Fibroblast of mammary gland (primary cell): ENCODE results near the gene LDLRAD4.

ENCODE experiments used
- DNase-seq: peaks from one replicate; pipeline ENCODE4 v3.0.0-alpha.2; 2010; ENCODE audit warnings: low read depth
- H3K4me3 ChIP-seq: 2 replicates; pipeline ENCODE4 v1.5.1; 2011; ENCODE audit warnings: low read depth, mild to moderate bottlenecking, low read length, moderate library complexity; ENCODE audit not compliant: control insufficient read depth
- TF ChIP-seq, protein P1 (sequence below): conservative IDR thresholded peaks from 2 replicates; pipeline ENCODE4 v1.5.1; 2011; ENCODE audit warnings: low read depth, low read length, inconsistent platforms; ENCODE audit not compliant: control insufficient read depth, insufficient read depth

Gene LDLRAD4

DNA sequence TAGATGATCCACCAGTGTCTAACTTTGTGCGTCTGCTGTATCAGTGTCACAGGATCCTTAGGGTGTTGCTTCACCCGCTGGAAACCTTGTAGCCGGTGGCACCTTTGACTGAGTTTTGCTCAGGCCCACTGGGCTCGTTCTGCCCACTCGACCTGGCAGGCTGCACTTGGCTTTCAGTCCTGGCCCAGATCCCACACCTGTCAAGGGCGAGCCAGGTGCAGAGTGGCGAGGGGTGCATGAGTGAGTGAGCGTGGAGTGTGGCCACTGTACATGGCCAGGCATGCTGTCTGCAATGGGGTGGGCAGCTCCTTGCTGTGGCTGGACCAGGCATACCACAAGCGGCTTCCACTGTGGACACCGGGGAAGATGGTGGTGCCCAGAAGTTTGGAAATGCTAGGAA is 328.8 kb downstream of the LDLRAD4 start:
- no peak overlapping the region for H3K4me3 ChIP-seq
- DNase-seq: no peak
- TF ChIP-seq, protein P1, sequence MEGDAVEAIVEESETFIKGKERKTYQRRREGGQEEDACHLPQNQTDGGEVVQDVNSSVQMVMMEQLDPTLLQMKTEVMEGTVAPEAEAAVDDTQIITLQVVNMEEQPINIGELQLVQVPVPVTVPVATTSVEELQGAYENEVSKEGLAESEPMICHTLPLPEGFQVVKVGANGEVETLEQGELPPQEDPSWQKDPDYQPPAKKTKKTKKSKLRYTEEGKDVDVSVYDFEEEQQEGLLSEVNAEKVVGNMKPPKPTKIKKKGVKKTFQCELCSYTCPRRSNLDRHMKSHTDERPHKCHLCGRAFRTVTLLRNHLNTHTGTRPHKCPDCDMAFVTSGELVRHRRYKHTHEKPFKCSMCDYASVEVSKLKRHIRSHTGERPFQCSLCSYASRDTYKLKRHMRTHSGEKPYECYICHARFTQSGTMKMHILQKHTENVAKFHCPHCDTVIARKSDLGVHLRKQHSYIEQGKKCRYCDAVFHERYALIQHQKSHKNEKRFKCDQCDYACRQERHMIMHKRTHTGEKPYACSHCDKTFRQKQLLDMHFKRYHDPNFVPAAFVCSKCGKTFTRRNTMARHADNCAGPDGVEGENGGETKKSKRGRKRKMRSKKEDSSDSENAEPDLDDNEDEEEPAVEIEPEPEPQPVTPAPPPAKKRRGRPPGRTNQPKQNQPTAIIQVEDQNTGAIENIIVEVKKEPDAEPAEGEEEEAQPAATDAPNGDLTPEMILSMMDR: no peak

DNA sequence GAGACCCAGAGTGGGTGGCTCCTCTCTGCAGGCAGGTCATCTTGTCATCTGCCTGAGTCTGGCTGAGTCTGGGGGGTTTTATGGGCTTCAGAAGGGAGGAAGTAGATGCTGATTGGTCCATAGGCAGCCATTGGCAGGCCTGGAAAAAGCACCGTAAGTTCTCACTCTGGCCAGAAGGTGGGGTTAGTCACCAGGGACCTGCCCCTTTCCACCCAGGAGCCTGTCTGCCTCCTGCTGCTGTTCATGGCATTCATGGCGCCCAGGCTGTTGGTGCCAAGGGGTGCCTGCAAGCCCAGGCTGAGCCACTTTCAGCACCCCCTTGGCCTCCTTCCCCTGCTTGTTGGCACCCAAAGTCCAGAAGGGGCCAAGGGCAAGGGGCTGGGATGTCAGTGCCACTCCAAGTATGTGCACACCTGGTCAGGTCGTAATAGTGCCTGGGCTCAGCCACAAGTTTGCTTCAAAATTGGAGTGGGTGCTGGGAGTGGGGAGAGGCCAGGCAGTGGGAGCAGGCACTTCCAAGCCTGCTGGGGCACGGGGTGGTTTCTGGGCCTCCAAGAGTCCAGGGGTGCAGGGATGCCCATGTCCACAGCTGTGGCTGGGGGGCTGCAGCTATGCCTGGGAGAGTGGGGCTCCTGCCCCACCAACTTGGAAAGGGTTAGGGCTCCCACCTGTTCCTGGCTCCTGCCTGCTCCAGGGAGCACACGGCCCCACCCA is 329.7 kb downstream of the LDLRAD4 start:
- DNase-seq: no peak
- TF ChIP-seq, protein P1: no peak
- no peak overlapping the region for H3K4me3 ChIP-seq

DNA sequence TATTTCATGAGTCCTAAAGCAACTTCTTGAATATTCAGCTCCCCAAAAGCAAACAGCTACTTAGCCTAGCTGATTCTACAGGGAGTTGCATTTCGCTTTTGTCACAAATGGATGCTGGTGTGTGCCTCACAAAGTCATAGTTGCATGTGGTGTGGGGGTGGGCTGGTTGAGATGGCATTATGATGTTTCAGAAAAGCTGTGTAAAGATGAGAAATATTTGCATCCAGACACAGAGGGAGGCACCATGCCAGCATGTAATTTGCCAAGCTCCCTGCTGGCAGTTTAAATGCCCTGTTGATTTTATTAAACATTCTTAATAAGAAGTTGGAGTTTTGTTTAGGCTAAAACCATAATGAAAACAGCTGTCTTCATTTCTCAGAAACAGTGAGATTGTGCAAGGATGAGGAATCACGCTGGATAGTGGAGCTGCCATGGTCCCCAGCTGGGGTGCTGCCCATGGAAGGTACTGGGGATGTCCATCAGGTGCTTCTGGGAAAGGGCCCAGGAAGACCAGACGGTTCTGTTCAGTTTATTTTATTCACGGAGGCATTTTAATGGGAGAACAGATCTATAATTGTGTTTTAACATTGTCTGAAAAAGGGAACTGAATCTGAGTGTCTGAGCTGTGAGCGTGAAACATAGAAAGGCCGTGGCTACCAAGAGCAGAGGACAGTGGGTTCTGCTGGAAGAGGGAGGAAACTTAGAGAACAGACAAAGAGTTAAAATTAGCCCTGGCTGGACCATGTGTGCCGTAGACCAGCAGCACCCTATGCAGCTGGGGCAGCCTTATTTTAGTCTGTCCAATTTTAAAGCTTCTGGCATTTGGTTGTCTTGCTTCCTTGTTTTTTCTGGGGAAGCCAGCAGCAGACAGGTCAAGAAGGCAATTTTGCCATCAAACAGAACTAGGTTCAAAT is 330.7 kb downstream of the LDLRAD4 start:
- no peak for DNase-seq
- TF ChIP-seq, protein P1: no peak
- H3K4me3 ChIP-seq: no peak overlapping the region

DNA sequence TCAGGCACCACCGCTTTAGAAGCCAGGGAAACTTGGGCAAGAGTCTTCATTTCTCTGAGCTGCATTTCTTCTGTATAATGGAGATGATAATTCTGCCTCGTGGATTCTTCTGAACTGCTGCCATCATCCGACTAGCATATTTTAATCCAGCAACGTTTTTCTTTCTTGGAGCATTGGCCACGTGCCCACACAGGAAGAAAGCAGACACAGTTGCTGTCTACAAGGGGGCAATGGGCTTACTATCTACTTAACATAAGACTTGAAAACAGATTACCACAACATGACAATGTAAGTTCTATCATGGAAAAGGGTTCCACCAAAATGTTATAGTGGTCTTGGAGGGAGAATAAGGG is 331.3 kb downstream of the LDLRAD4 start:
- no peak overlapping the region for H3K4me3 ChIP-seq
- no peak for DNase-seq
- TF ChIP-seq, protein P1: no peak

DNA sequence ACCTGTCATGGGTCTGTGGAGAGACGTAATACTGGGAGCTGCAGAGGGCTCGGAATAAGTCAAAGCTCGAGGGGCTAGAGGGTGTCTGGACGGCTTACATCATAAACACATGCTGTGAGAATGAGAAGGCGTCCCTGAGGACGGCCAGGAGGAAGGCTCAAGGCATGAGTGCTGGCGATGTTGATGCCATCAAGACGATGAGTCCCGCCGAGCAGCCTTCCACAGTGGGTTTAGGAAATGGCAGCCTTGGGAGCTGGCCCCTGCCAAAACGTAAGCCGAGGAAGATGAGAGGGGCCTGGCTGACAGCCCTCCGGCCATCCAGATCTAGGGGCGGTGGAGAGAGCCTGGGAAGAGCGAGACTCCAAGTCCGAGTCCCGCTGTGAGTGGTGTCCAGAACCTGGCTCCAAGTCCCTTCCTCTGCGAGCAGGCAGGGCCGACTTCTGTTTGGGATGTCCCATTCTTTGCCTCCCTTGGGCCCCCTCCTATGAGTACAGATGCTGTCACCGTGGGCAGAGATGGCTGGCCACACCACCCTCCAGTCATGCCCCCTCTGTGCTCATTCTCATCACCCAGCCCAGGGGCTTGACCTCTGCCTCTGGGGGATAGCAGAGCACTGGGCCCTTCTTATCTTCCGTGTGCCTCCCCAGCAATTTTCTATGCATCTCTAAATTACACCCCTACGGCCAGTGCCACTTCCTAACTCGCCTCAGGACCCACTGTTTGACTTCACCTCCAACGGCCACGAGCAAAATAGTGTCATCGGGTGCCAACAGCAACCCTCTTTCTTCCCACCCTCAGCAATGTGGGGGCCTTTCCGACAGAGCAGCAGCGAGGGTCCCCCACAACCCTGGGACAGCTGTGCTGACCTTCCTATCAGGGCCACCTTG is 332.1 kb downstream of the LDLRAD4 start:
- no peak overlapping the region for H3K4me3 ChIP-seq
- no peak for DNase-seq
- TF ChIP-seq, protein P1: no peak

DNA sequence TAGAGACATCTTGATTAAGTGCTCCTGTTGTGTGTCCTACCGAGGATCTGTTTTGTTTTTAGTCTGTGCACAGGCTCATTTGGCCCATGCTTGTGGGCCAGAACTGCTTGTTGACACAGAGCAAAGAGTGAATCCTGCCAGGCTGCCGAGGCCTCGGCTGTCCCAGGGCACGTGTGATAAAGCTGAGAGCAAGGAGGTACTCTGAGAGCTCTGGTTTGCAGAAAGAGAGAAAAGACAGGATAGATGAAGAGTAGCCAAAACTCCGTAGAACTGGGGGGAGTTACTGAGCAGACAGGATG is 332.7 kb downstream of the LDLRAD4 start:
- TF ChIP-seq, protein P1: no peak
- no peak for DNase-seq
- H3K4me3 ChIP-seq: no peak overlapping the region
